Left renal cortex interstitium (tissue), 4 donors: ENCODE results near the gene CFAP46. TPM values are rescaled to one million over a fixed set of nuclear protein-coding genes. Genes with fewer than 3 reads are reported as not detected.

Source experiments
- DNase-seq, 4 donors: peaks; one replicate each; pipeline ENCODE4 v3.0.0-alpha.2; 2013; ENCODE audit warnings: low read depth in 4 of 4, low spot score in 2 of 4, missing footprints in 1 of 4
- polyA plus RNA-seq, 4 donors: library from polyadenylated mRNA; unstranded; fragments of 120-200 nt; gene quantifications; one replicate each; pipeline ENCODE4 v1.2.1, GENCODE V29; 2013; ENCODE audit not compliant: insufficient read length in 4 of 4

CFAP46 gene
- polyA plus RNA-seq, 4 donors, result 6.2 to 12.3 (median 9.4) TPM

- DNase-seq, result no peak
These were observed 4.6 kb upstream of the CFAP46 start for GRCh38 chr10:132946806-132947546.

- no peak for DNase-seq
These were observed 3.9 kb upstream of the CFAP46 start for GRCh38 chr10:132946311-132946710.

GRCh38 chr10:132945894-132946255 lies 3.5 kb upstream of the CFAP46 start:
- DNase-seq, result no peak

- no peak for DNase-seq
These were observed 2.9 kb upstream of the CFAP46 start for GRCh38 chr10:132945125-132945893.

- DNase-seq, result no peak
These were observed 2.1 kb upstream of the CFAP46 start for GRCh38 chr10:132944510-132944909.

- no peak for DNase-seq
These were observed 1.5 kb upstream of the CFAP46 start for GRCh38 chr10:132943791-132944404.

GRCh38 chr10:132943058-132943790 lies 854 bp upstream of the CFAP46 start:
- DNase-seq, result no peak

GRCh38 chr10:132941640-132942051 lies 724 bp downstream of the CFAP46 start:
- DNase-seq, result no peak

- no peak for DNase-seq
These were observed 1.4 kb downstream of the CFAP46 start for GRCh38 chr10:132940791-132941465.

- no peak for DNase-seq
These were observed 2.2 kb downstream of the CFAP46 start for GRCh38 chr10:132939957-132940790.

GRCh38 chr10:132939378-132939955 lies 2.9 kb downstream of the CFAP46 start:
- no peak for DNase-seq

GRCh38 chr10:132938472-132939339 lies 3.7 kb downstream of the CFAP46 start:
- DNase-seq, result no peak

GRCh38 chr10:132937861-132938260 lies 4.5 kb downstream of the CFAP46 start:
- DNase-seq, result no peak

- DNase-seq, result no peak
These were observed 7.4 kb downstream of the CFAP46 start for GRCh38 chr10:132934953-132935352.

- no peak for DNase-seq
These were observed 8.9 kb downstream of the CFAP46 start for GRCh38 chr10:132933308-132934042.

GRCh38 chr10:132932461-132933307 lies 9.7 kb downstream of the CFAP46 start:
- no peak for DNase-seq
